ENCODE data around the gene ZRANB1. TPM values are rescaled to one million over a fixed set of nuclear protein-coding genes. Genes with fewer than 3 reads are reported as not detected.

ZRANB1 gene
- total RNA-seq, 4 donors from 2014 or later: 25.9 to 34.2 (median 34.1) TPM

DNA sequence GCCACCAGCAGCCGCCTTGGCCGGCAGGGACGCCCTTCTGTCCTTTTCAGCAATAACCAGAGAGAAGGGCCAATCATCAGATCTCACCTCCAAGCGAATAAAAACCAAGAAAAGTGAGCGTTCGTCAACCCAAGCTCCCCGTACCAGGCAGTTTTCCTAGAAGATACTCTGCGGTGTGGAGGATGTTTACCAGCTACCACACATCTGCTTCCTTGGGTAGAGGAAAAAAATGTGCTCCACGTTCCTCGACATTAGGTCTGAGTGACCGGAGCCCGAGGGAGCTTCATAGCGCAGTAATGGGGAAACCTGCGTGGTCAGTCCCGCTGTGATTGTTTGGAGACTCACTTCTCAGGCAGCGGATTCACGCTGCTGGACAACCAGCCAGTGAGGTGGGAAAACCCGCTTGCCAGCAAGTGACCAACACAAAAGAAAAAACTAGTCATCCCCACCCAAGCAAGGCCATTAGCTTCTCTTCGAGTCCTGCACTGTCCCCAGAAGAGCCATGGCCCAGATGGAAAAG is 73.0 kb downstream of the ZRANB1 start:
- ATAC-seq (ENCODE audit: low FRiP score): no peak
- TF ChIP-seq, protein P1, sequence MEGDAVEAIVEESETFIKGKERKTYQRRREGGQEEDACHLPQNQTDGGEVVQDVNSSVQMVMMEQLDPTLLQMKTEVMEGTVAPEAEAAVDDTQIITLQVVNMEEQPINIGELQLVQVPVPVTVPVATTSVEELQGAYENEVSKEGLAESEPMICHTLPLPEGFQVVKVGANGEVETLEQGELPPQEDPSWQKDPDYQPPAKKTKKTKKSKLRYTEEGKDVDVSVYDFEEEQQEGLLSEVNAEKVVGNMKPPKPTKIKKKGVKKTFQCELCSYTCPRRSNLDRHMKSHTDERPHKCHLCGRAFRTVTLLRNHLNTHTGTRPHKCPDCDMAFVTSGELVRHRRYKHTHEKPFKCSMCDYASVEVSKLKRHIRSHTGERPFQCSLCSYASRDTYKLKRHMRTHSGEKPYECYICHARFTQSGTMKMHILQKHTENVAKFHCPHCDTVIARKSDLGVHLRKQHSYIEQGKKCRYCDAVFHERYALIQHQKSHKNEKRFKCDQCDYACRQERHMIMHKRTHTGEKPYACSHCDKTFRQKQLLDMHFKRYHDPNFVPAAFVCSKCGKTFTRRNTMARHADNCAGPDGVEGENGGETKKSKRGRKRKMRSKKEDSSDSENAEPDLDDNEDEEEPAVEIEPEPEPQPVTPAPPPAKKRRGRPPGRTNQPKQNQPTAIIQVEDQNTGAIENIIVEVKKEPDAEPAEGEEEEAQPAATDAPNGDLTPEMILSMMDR (IDR thresholded peaks at IDR 0.05): no peak
- DNase-seq (ENCODE audit: low spot score): no peak

DNA sequence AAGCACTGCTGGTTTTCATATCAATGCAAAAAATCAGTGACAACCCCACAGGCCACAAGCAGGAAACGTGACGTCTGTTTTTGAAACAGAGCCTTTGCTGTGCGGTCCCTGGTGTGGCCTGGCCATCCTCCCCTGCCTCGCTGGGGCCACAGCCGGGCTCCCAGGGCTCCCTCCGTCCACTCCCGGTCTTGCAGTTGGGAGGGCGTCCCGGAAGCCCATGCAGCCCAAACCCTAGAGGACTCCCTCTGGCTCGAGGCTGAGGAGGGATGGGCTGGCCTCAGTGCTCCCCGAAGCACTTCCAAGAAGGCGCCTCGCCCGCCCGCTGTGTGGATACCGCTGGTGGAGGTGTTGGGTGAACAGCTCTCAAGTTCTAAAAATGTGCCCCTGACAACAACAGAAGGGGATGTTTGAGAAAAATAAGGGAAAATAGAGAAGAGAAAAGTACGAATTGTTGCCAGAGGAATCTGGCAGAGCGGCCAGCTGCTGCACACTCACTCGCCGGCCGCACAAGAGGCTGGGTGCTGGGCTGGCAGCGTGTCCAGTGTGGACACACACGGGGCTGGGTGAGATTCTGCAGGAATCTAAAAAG is 73.5 kb downstream of the ZRANB1 start:
- DNase-seq (ENCODE audit: low spot score) (no peak), ATAC-seq (ENCODE audit: low FRiP score) (no peak)
- TF ChIP-seq, protein P1 (IDR thresholded peaks at IDR 0.05): no peak

DNA sequence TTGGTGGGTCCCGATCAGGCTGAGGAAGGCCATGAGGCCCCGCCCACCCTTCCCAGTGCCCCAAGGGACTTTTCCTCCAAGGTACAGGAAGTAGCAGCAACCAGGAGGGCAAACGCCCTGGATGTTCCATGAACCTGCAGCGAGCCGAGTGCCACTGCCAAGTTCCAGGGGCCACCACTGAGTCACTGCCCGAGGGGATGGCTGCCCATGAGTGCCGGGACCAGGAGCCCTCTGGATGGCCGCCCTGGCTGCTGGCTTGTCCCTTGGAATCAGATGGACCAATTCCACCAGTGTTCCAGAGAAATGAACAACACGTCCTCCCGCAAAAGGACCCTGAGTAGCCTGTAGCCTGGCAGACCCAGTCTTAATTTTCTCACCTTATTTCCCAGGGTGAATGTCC is 74.2 kb downstream of the ZRANB1 start:
- ATAC-seq (ENCODE audit: low FRiP score) (no peak), DNase-seq (ENCODE audit: low spot score) (no peak)
- TF ChIP-seq, protein P1 (IDR thresholded peaks at IDR 0.05): no peak

DNA sequence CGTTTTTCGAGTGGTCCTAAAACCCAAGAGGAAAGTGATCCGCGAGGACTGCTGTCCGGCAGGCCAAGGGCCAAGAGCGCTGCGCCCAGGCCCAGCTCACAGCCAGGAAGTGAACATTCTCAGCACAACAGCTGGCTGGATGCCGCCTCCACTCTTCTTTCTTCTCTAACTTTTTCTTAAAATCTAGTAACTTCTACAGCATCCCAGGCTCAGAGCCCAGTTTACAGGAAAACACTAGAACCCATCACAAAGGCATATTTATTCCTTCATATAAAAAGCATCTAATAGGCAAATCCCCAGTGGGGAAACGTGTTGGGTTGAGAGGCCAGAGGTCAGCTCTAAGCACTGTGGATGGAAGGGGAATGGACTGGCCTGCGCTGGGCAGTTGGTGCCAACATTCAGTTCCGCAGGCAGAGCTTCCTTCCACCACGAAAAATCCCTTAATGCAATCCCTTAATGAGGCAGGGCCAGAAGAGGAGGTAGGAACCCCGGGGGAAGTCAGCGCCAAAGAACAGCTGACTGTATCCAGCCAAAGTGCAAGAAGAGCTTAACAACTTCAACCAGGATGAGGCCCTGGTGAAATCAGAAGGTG is 74.8 kb downstream of the ZRANB1 start:
- DNase-seq (ENCODE audit: low spot score) (no peak), ATAC-seq (ENCODE audit: low FRiP score) (no peak)
- TF ChIP-seq, protein P1 (IDR thresholded peaks at IDR 0.05): no peak

DNA sequence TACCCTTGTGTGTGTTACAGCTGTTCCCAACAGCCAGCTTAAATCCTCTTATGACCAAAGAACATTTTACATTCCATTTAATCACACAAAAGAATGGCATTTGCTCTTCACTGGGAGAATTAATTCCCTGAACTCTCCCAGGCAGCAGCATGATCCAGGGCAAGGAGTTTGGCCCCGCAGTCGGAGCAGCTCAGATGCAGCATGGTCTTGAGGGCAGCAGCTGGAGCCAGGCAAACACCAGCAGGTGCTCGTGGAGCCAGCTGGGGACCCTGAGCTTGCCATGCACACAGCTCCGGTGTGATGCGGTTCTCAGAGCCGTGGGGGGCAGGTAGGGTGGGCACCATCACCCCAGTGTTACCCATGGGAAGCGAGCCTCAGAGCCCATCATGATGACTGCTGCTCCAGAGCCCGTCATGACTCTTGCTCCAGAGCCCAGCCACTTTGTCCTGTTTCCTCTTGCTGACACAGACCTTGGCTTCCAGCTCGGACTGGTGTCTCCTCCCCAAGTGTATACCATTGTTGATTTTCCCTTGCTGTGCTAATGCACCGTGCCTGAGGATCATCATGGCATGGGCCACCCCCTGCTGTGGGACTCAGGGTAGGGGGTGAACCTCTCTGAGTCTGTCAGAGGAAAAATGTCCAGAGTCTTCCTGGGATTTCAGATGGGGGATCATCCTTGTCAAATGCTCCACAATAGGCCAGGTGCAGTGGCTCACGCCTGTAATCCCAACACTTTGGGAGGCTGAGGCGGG is 75.8 kb downstream of the ZRANB1 start:
- TF ChIP-seq, protein P1 (IDR thresholded peaks at IDR 0.05): no peak

DNA sequence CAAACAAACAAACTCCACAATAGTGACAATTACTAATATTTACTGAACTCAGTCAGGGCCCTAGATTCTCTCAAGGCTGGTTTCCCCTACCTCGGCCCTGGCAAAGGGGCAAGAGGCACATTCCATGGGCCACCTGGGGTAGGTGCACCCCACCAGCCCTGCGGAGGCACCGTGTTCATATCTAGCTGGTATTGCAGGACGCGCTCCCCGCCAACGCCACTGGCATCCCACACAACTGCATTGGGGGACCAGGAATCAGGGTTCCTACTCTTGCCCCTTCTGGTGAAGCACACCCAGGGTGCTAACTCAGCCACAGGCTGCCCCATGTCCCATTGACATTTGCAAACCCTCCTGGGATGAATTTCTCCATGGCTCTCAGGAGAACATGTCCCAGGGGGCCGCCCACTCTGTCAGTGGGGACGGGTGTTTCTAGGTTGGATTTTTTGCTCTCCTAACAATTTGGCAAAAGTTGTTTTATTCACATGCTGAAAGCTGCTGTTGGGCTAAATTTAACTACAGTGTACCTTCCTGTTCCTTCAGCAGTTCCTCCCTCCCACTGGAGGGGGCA is 76.7 kb downstream of the ZRANB1 start:
- DNase-seq (ENCODE audit: low spot score) (no peak), ATAC-seq (ENCODE audit: low FRiP score) (no peak)
- TF ChIP-seq, protein P1 (IDR thresholded peaks at IDR 0.05): no peak

More for the DNA sequence above, 75.8 kb downstream of the ZRANB1 start:
- ATAC-seq (ENCODE audit: low FRiP score) (no peak), DNase-seq (ENCODE audit: low spot score) (no peak)
